ENCODE data around the gene HLA-F.

Gene HLA-F

GRCh38 chr6:29678114-29678513, 45.1 kb upstream of the HLA-F start:
- no peak overlapping the region for H2AFZ ChIP-seq (ENCODE audit: low read depth)
- H3K27ac ChIP-seq: no peak overlapping the region
- H3K79me2 ChIP-seq (ENCODE audit: insufficient read depth, low read depth): no peaks in the 10 kb centered on the region
- no peak overlapping the region for H3K4me3 ChIP-seq (IDR thresholded peaks at IDR 0.05; ENCODE audit: insufficient read depth, low read depth, low read length)
- no peak overlapping the region for H3K9ac ChIP-seq
- no peaks in the 10 kb centered on the region for H3K27me3 ChIP-seq (ENCODE audit: insufficient read depth, low read depth)
- H3K36me3 ChIP-seq (ENCODE audit: insufficient read depth): no peaks in the 10 kb centered on the region
- peaks cover 10% of the 10 kb centered on the region for H3K4me1 ChIP-seq (ENCODE audit: low read depth, poor library complexity, severe bottlenecking)
- no peak overlapping the region for H3K4me2 ChIP-seq
- no peaks in the 10 kb centered on the region for H4K20me1 ChIP-seq (ENCODE audit: insufficient read depth)
- TF ChIP-seq CTCF (conservative IDR thresholded peaks at IDR 0.05; ENCODE audit: low read depth, low read length): no peak

- Histone ChIP-seq H3K9ac (no peak overlapping the region), H3K4me1 (ENCODE audit: low read depth, poor library complexity, severe bottlenecking) (peaks cover 10% of the 10 kb centered on the region), H3K4me3 (IDR thresholded peaks at IDR 0.05; ENCODE audit: insufficient read depth, low read depth, low read length) (no peak overlapping the region), H3K27me3 (ENCODE audit: insufficient read depth, low read depth) (no peaks in the 10 kb centered on the region), H3K79me2 (ENCODE audit: insufficient read depth, low read depth) (no peaks in the 10 kb centered on the region), H3K27ac (no peak overlapping the region), H4K20me1 (ENCODE audit: insufficient read depth) (no peaks in the 10 kb centered on the region), H2AFZ (ENCODE audit: low read depth) (no peak overlapping the region), H3K4me2 (no peak overlapping the region), H3K36me3 (ENCODE audit: insufficient read depth) (no peaks in the 10 kb centered on the region)
- no peak for TF ChIP-seq CTCF (conservative IDR thresholded peaks at IDR 0.05; ENCODE audit: low read depth, low read length)
Measured at GRCh38 chr6:29679962-29680361, 43.3 kb upstream of the HLA-F start.

- Histone ChIP-seq H3K4me1 (ENCODE audit: low read depth, poor library complexity, severe bottlenecking) (peaks cover 10% of the 10 kb centered on the region), H3K36me3 (ENCODE audit: insufficient read depth) (no peaks in the 10 kb centered on the region), H3K9ac (no peak overlapping the region), H3K4me3 (IDR thresholded peaks at IDR 0.05; ENCODE audit: insufficient read depth, low read depth, low read length) (no peak overlapping the region), H3K27ac (no peak overlapping the region), H3K4me2 (no peak overlapping the region), H2AFZ (ENCODE audit: low read depth) (no peak overlapping the region), H3K27me3 (ENCODE audit: insufficient read depth, low read depth) (no peaks in the 10 kb centered on the region), H4K20me1 (ENCODE audit: insufficient read depth) (no peaks in the 10 kb centered on the region), H3K79me2 (ENCODE audit: insufficient read depth, low read depth) (no peaks in the 10 kb centered on the region)
- TF ChIP-seq CTCF (conservative IDR thresholded peaks at IDR 0.05; ENCODE audit: low read depth, low read length): no peak
Measured at GRCh38 chr6:29680416-29680815, 42.8 kb upstream of the HLA-F start.

GRCh38 chr6:29680904-29681303, 42.3 kb upstream of the HLA-F start, which contains the start of gene ZFP57:
ZFP57 (minus strand) TSS chr6:29681152; CDS start chr6:29677003, 4,149 bp downstream.
- Histone ChIP-seq H3K27ac (no peak within 1 kb of the TSS), H3K79me2 (ENCODE audit: insufficient read depth, low read depth) (no peaks in the 10 kb centered on the region), H2AFZ (ENCODE audit: low read depth) (no peak within 1 kb of the TSS), H3K36me3 (ENCODE audit: insufficient read depth) (no peaks in the 10 kb centered on the region), H3K4me2 (no peak within 1 kb of the TSS), H3K9ac (no peak within 1 kb of the TSS), H4K20me1 (ENCODE audit: insufficient read depth) (no peaks in the 10 kb centered on the region), H3K4me3 (IDR thresholded peaks at IDR 0.05; ENCODE audit: insufficient read depth, low read depth, low read length) (no peak within 1 kb of the TSS), H3K27me3 (ENCODE audit: insufficient read depth, low read depth) (no peaks in the 10 kb centered on the region), H3K4me1 (ENCODE audit: low read depth, poor library complexity, severe bottlenecking) (peaks cover 10% of the 10 kb centered on the region)
- no peak for TF ChIP-seq CTCF (conservative IDR thresholded peaks at IDR 0.05; ENCODE audit: low read depth, low read length)

Data from KMS-11 (cell line).